HG03565 (cell line): ENCODE measurements around the gene CYP2B6.
"Not testable (repeated sequence)": the region's sequence is repeated elsewhere in the genome, so short reads cannot be mapped to it uniquely, and the experiment has no call there.

Experiments used
- ATAC-seq: cut with Tn5 transposase; IDR thresholded peaks from one replicate; pipeline ENCODE4 v1.9.1; 2021; ENCODE audit warnings: mild to moderate bottlenecking, moderate library complexity; ENCODE audit not compliant: unreplicated experiment

CYP2B6 gene

DNA sequence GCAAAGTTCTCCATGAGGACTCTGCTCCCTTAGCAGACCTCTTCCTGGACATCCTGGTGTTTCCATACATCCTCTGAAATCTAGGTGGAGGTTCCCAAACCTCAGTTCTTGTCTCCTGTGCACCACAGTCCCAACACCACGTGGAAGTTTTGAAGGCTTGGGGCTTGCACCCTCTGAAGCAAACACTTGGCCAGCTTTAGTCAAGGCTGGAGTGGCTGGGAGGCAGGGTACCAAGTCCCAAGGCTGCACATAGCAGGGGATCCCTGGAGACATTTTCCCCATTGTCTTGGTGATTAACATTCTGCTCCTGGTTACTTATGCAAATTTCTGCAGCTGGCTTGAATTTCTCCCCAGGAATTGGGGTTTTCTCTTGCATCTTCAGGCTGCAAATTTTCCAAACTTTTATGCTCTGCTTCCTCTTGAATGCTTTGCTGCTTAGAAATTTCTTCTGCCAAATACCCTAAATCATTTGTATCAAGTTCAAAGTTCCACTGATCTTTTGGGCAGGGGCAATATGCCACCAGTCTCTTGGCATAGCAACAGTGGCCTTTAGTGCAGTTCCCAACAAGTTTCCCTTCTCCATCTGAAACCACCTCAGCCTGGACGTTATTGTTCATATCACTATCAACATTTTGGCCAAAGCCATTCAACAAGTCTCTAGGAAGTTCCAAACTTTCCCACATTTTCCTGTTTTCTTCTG lies 10.2 kb upstream of the CYP2B6 start:
- ATAC-seq, result not testable (repeated sequence)

GRCh38 chr19:40981591-40981990 lies 9.5 kb upstream of the CYP2B6 start:
- ATAC-seq, result no peak

DNA sequence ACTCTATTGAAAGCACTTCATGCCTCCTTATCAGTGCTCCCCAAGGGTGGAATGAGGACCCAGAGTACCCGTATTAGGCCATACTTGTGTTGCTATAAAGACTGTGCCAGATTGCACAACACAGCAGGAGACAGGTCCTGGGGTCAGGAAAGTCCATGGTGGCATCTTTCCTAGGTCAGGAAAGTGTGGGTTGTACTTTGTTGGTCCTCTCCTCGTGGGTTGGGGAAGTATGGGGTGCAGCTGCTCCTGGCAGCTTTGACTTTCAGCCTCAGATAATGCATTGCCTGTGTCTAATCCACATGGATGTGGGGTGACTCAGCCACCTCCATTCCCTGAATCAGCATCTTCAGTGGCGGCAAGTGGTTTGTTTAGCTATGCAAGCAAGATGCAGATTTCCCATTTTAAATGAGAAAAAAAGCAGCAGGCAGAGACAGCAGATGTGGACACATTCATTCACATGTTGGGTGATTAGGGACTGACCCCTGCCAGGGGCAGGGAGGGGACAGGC lies 8.4 kb upstream of the CYP2B6 start:
- ATAC-seq, result no peak

- ATAC-seq, result no peak
These were observed 1.6 kb upstream of the CYP2B6 start for GRCh38 chr19:40989453-40989852.

- ATAC-seq, result no peak
These were observed 4.3 kb downstream of the CYP2B6 start for GRCh38 chr19:40995355-40995754.

DNA sequence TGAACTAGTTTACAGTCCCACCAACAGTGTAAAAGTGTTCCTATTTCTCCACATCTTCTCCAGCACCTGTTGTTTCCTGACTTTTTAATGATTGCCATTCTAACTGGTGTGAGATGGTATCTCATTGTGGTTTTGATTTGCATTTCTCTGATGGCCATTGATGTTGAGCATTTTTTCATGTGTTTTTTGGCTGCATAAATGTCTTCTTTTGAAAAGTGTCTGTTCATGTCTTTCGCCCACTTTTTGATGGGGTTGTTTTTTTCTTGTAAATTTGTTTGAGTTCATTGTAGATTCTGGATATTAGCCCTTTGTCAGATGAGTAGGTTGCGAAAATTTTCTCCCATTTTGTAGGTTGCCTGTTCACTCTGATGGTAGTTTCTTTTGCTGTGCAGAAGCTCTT lies 7.9 kb downstream of the CYP2B6 start:
- ATAC-seq, result not testable (repeated sequence)

DNA sequence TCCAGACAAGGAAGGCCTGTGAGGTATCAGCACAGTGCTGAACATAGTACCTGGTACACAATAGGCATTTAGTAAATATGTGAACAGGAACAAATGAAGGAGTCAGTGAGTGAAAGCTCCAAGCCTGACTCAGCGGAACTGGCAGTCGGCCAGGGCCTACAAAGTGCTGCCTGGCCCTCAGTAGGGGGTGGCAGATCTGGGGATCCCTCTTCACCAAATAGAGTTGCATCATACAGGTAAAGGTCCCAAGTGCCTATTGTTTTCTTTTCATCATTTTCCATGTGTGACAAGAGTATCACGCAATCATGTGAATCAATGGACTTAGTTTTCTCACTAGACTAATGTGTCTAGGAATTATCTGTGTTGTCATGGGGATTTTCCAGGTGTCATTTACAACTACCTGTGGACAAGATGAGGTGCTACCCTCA lies 9.2 kb downstream of the CYP2B6 start:
- no peak for ATAC-seq

- no peak for ATAC-seq
These were observed 10.3 kb downstream of the CYP2B6 start for GRCh38 chr19:41001243-41001971.

DNA sequence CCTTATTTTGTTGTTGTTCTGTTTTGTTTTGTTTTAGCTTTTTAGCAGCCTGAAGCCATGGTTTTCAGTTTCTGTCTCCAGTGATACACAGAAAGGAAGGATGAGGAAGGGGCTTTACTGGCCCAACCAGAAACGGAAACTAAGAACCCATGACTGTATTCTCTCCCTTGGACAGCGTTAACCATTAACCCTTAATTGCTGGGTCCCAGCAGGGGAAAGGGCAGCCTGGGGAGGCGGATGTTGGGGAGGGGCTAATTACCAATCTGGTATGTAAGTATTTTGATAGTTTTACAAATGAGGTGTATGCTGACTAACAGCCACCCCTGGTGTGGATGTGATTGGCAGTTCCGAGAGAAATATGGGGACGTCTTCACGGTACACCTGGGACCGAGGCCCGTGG lies 12.6 kb downstream of the CYP2B6 start:
- ATAC-seq, result not testable (repeated sequence)

- no peak for ATAC-seq
These were observed 18.7 kb downstream of the CYP2B6 start for GRCh38 chr19:41009700-41010235.

DNA sequence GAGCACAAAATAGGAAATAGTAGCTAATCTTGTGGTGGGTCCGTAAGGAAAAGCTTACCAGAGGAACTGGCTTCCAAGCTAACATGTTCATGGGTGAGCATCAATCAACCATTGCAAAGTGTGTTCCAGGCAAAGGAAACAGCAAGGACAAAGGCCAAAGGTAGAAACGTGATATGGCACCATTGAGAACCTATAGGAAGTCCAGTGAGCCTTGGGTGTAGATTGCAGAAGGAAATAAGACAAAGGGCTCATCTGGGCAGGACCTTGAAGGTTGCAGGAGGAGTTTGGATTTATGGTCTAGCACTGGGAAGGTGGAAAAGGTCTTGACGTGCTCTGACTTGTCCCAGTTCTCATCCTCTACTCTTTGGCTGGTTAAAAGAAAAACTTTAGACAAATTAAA lies 22.3 kb downstream of the CYP2B6 start:
- ATAC-seq, result no peak

DNA sequence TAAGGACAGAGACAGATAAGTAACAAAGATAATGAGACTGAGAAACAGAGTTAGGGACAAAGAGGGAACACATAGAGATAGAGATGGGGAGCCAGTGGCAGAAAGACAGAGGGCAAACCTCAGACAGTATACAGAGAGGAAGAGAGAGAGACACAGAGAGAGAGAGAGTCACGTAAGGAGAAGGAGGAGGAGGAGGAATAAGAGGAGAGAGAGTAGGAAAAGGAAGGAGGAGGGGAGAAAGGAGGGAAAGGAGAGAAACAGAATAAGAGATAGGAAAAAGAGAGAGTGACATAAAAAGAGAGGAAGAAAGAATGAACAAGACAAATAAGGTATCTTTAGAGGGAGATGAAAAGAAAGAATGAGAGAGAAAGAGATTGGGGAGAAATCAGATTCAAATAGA lies 23.6 kb downstream of the CYP2B6 start:
- ATAC-seq, result no peak

GRCh38 chr19:41016488-41017071 lies 25.5 kb downstream of the CYP2B6 start:
- ATAC-seq, result no peak

DNA sequence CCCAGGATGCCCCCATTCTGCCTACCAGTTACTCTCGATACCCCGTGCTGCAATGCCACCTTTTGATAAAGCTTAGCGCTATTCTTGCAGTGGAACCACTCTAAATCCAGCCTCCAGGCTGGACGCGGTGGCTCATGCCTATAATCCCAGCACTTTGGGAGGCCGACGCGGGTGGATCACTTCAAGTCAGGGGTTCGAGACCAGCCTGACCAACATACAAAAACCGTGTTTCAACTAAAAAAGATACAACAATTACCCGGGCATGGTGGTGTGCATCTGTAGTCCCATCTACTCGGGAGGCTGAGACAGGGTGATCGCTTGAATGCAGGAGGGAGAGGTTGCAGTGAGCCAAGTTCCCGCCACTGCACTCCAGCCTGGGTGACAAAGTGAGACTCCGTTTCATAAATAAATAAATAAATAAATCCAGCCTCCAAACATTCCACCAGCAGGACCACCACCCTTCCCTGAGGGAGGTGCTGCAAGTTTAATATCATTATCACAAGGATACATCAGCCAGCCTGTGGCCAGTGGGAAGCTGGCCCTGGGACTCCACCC lies 27.7 kb downstream of the CYP2B6 start:
- ATAC-seq, result no peak

GRCh38 chr19:41019346-41019745 lies 28.3 kb downstream of the CYP2B6 start:
- ATAC-seq, result no peak

DNA sequence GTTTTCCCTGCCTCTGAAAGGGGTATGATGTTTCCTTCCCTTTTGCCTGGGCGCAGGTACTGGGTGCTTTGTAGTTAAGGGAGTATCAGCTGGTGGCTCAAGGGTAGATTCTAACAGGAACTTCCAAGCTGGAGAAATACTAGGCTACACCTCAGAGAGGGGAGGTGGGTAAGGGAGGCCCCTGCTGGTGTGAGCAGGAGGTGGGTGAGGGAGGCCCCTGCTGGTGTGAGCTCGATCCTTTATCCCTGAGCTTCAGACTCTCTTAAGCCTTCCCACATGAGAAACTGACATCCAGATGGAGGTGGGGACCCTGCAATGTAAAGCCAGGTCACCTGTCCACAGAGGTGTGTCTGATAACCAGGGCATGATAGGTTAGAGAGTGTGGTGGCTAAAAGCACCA lies 32.1 kb downstream of the CYP2B6 start:
- ATAC-seq, result no peak

DNA sequence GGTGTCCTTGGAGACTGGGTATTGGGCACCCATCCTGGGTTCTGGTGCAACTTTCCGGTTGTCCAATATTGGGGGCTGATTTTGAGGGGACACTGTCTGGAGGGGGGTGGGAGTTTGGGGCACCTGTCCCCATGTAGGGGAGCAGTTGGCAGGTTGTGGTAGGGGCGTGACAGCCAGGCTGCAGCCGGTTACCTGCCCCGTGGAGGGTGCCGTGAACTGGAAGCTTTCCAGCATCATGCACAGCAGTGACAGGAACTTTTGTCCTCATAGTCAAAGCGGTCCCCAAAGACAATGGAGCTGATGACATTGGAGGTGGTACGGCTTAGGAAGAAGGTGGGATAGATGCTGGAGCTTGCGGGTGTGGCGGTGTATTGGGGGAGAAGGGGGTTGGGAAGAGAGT lies 34.3 kb downstream of the CYP2B6 start:
- ATAC-seq, result no peak

DNA sequence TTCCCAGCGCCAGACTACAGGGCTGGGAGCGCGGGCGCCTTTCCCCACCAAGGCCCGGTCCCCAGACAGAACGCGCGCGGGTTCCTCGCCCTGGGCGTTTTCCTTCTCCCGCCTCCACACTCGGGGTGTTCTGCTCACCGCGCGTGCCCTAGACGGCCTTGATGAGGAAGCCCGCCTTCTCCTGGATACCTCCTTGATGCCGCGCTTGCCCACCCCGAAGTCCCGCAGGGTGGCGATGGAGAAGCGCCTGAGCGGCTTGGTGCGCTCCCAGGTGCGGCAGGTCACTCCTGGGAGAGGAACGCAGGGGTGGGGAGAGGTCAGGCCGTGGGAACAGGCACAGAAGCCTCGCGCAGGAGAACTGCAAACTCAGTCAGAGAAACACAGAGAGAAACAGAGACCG lies 34.8 kb downstream of the CYP2B6 start:
- no peak for ATAC-seq

GRCh38 chr19:41027273-41027967 lies 36.3 kb downstream of the CYP2B6 start:
- no peak for ATAC-seq

- no peak for ATAC-seq
These were observed 38.7 kb downstream of the CYP2B6 start for GRCh38 chr19:41029524-41030432.
